Stimulated activated naive B cell treated with anti-CD40 and anti-IgM and Interleukin-4, amounts not matched to agents 10 μg/mL and 1 μg/mL and 100 μg/mL, for 72 hours (primary cell): ENCODE data around the gene CCDC32.
"Not testable (repeated sequence)": the region's sequence is repeated elsewhere in the genome, so short reads cannot be mapped to it uniquely, and the experiment has no call there.

Source experiments
- ATAC-seq, 2 donors: fragments of 150-1000 bp; cut with Tn5 transposase; replicated peaks; 2 replicates each; pipeline ENCODE4 v1.10.0; 2021; ENCODE audit warnings: moderate library complexity in 1 of 2
- DNase-seq: peaks from one replicate; pipeline ENCODE4 v3.0.0; 2021
- H3K27ac Mint-ChIP-seq: one replicate; pipeline ENCODE4 v1.8.0; 2022; ENCODE audit warnings: mild to moderate bottlenecking, mixed read lengths
- H3K27me3 Mint-ChIP-seq, 2 donors: one replicate each; pipeline ENCODE4 v1.8.0; 2022; ENCODE audit warnings: mixed read lengths in 2 of 2
- H3K36me3 Mint-ChIP-seq, 2 donors: one replicate each; pipeline ENCODE4 v1.8.0; 2022; ENCODE audit warnings: mixed read lengths in 2 of 2, mild to moderate bottlenecking in 1 of 2
- H3K4me1 Mint-ChIP-seq, 2 donors: one replicate each; pipeline ENCODE4 v1.8.0; 2022; ENCODE audit warnings: mixed read lengths in 2 of 2, mild to moderate bottlenecking in 1 of 2
- H3K4me3 Mint-ChIP-seq, 2 donors: one replicate each; pipeline ENCODE4 v1.8.0; 2022; ENCODE audit warnings: mild to moderate bottlenecking in 2 of 2, mixed read lengths in 2 of 2, moderate library complexity in 1 of 2
- H3K9me3 Mint-ChIP-seq, 2 donors: one replicate each; pipeline ENCODE4 v1.8.0; 2022; ENCODE audit warnings: mixed read lengths in 2 of 2, mild to moderate bottlenecking in 1 of 2

CCDC32 gene

DNA sequence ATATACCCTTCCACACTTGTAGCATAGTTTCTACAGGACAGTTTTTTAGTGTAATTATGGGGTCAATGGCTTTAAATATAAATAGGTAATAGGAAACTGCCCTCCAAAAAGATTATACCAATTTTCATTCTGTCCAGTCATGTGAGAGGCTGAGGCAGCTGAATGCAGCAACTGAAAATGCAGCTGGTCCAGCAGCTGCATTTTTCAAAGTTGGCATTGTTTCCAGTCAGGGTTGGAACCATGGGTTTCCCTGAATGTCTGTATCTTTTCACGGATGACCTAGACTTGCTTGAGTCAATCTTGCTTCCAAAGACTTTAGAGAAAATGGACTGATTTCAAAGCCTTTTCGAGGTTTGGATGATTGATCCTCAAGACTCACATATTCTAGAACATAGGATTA is 19.3 kb upstream of the CCDC32 start:
- peaks cover 0 to 2% of the 10 kb centered on the region in 2 donors for H3K9me3 Mint-ChIP-seq
- no peak overlapping the region for H3K4me3 Mint-ChIP-seq
- no peaks in the 10 kb centered on the region for H3K36me3 Mint-ChIP-seq
- H3K27ac Mint-ChIP-seq: no peak overlapping the region
- H3K4me1 Mint-ChIP-seq: no peaks in the 10 kb centered on the region
- H3K27me3 Mint-ChIP-seq: no peaks in the 10 kb centered on the region
- ATAC-seq (no peak), DNase-seq (no peak)

- peak overlapping the region; percentile 25 for H3K27ac Mint-ChIP-seq
- H3K4me1 Mint-ChIP-seq: peaks cover 0 to 2% of the 10 kb centered on the region in 2 donors
- H3K27me3 Mint-ChIP-seq: no peaks in the 10 kb centered on the region
- peaks cover 0 to 2% of the 10 kb centered on the region in 2 donors for H3K9me3 Mint-ChIP-seq
- DNase-seq (no peak), ATAC-seq (peak in 1 of 2 donors; percentile 34)
- H3K4me3 Mint-ChIP-seq: no peak overlapping the region
- no peaks in the 10 kb centered on the region for H3K36me3 Mint-ChIP-seq
Observed at GRCh38 chr15:40582726-40583246, 17.9 kb upstream of the CCDC32 start.

- not testable (repeated sequence) for H3K36me3 Mint-ChIP-seq, H3K4me1 Mint-ChIP-seq, H3K27me3 Mint-ChIP-seq, H3K9me3 Mint-ChIP-seq, H3K27ac Mint-ChIP-seq, H3K4me3 Mint-ChIP-seq, DNase-seq, ATAC-seq
Observed at GRCh38 chr15:40581796-40582195, 17.0 kb upstream of the CCDC32 start.

- Mint-ChIP-seq H3K27me3 (no peaks in the 10 kb centered on the region), H3K4me1 (peaks cover 4 to 5% of the 10 kb centered on the region in 2 donors), H3K36me3 (peaks cover 13 to 18% of the 10 kb centered on the region in 2 donors), H3K9me3 (peaks cover 0 to 2% of the 10 kb centered on the region in 2 donors), H3K4me3 (no peak overlapping the region), H3K27ac (no peak overlapping the region)
- DNase-seq (no peak), ATAC-seq (no peak)
Observed at GRCh38 chr15:40578892-40579291, 14.1 kb upstream of the CCDC32 start.

- H3K27ac Mint-ChIP-seq, H3K27me3 Mint-ChIP-seq, ATAC-seq, H3K4me3 Mint-ChIP-seq, H3K9me3 Mint-ChIP-seq, DNase-seq: not testable (repeated sequence)
- Mint-ChIP-seq H3K36me3 (peaks cover 23 to 30% of the 10 kb centered on the region in 2 donors), H3K4me1 (peaks cover 10 to 15% of the 10 kb centered on the region in 2 donors)
Observed at GRCh38 chr15:40576914-40577313, 12.1 kb upstream of the CCDC32 start.

DNA sequence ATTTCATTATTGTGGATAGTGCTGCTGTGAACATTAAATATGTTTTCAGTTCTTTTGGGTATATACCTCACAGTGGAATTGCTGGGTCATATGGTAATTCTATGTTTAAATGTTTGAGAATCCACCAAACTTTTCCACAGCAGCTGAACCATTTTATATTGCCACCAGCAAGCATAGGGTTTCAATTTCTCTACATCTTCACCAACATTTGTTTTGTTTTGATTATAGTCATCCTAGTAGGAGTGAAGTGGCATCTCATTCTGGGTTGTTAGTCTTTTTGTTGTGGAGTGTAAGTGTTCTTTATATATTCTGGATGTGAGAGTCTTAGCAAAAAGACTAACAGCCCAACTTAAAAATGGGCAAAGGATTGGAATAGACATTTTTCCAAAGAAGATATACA is 10.3 kb upstream of the CCDC32 start:
- ATAC-seq (no peak), DNase-seq (no peak)
- peaks cover 13 to 21% of the 10 kb centered on the region in 2 donors for H3K4me1 Mint-ChIP-seq
- H3K36me3 Mint-ChIP-seq: peaks cover 25 to 34% of the 10 kb centered on the region in 2 donors
- peak overlapping the region; percentile 25 for H3K27ac Mint-ChIP-seq
- H3K4me3 Mint-ChIP-seq: no peak overlapping the region
- no peaks in the 10 kb centered on the region for H3K27me3 Mint-ChIP-seq
- no peaks in the 10 kb centered on the region for H3K9me3 Mint-ChIP-seq

DNA sequence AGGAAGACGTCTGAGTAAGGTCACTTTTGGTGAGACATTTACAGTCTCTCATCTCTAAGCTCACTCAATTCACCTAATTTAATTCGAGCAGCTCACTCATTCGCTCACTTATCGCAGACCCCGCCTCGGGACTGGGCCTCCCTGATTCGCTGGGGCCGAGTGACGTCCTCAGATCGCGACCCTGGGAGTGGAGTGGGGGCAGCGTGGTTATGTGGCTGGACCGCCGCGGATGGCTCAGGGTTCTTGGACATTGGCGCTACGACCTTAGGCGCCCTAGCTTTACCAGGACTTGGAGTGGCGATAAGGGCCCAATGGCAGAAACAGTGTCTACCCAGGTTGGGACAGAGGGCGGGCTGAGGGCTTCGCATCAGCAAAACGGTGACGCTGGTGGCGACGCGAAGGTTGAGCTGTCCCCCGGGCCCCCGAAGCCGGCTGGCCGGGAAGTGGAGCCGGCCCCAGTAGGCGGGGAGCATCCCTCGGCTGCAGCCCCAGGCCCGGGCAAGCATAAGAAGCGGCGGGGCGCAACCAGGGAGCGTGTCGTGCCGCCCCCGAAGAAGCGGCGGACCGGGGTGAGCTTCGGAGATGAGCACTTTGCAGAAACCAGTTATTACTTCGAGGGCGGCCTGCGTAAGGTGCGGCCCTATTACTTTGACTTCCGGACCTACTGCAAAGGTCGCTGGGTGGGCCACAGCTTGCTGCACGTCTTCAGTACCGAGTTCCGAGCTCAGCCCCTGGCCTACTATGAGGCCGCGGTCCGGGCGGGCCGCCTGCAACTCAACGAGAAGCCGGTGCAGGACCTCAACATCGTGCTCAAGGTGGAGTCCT is 4.5 kb upstream of the CCDC32 start, which contains the start of gene RPUSD2:
Gene RPUSD2 (plus strand): TSS at position 171 of the 825 bp plus-strand sequence. CDS start 39 bp downstream, at position 210.
- H3K9me3 Mint-ChIP-seq: no peaks in the 10 kb centered on the region
- H3K4me1 Mint-ChIP-seq: peaks cover 23 to 41% of the 10 kb centered on the region in 2 donors
- ATAC-seq (peak; percentile 75 to 76), DNase-seq (peak; percentile 87)
- H3K36me3 Mint-ChIP-seq: peaks cover 12 to 20% of the 10 kb centered on the region in 2 donors
- H3K4me3 Mint-ChIP-seq: peak within 1 kb of the TSS; percentile 95 to 97
- H3K27me3 Mint-ChIP-seq: no peaks in the 10 kb centered on the region
- H3K27ac Mint-ChIP-seq: peak within 1 kb of the TSS; percentile 99

- Mint-ChIP-seq H3K36me3 (peaks cover 2 to 5% of the 10 kb centered on the region in 2 donors), H3K9me3 (no peaks in the 10 kb centered on the region), H3K4me3 (no peak overlapping the region), H3K27ac (peak overlapping the region; percentile 42), H3K27me3 (no peaks in the 10 kb centered on the region), H3K4me1 (peaks cover 24 to 40% of the 10 kb centered on the region in 2 donors)
- ATAC-seq (no peak), DNase-seq (no peak)
Observed at GRCh38 chr15:40567111-40567510, 2.3 kb upstream of the CCDC32 start.

GRCh38 chr15:40565333-40566238 is 744 bp upstream of the CCDC32 start:
- Mint-ChIP-seq H3K4me3 (peak overlapping the region; percentile 84 to 91), H3K9me3 (no peaks in the 10 kb centered on the region), H3K27me3 (no peaks in the 10 kb centered on the region), H3K27ac (peak overlapping the region; percentile 94), H3K4me1 (peaks cover 29 to 53% of the 10 kb centered on the region in 2 donors), H3K36me3 (peaks cover 3 to 15% of the 10 kb centered on the region in 2 donors)
- ATAC-seq (no peak), DNase-seq (no peak)

DNA sequence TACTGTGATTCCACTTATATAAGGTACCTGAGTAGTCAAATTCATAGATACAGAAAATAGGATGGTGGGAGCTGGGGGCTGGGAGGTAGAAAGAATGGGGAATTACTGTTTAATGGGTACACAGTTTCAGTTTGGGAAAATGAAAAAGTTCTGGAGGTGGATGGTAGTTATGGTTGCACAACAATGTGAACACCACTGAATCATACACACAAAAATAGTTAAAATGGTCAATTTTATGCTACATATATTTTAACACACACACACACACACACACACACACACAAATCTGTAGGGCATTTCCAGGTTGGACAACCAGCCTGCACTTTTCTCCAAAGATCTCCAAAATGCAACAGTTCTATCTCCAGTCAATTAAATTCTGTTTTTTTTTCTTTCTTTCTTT is 1.4 kb downstream of the CCDC32 start:
- H3K4me1 Mint-ChIP-seq: peaks cover 41 to 66% of the 10 kb centered on the region in 2 donors
- H3K27ac Mint-ChIP-seq: peak overlapping the region; percentile 20
- H3K36me3 Mint-ChIP-seq: peaks cover 7 to 34% of the 10 kb centered on the region in 2 donors
- H3K9me3 Mint-ChIP-seq: peaks cover 0 to 3% of the 10 kb centered on the region in 2 donors
- H3K4me3 Mint-ChIP-seq: peak overlapping the region; percentile 84 to 91
- no peak for DNase-seq
- no peaks in the 10 kb centered on the region for H3K27me3 Mint-ChIP-seq
- no peak for ATAC-seq

DNA sequence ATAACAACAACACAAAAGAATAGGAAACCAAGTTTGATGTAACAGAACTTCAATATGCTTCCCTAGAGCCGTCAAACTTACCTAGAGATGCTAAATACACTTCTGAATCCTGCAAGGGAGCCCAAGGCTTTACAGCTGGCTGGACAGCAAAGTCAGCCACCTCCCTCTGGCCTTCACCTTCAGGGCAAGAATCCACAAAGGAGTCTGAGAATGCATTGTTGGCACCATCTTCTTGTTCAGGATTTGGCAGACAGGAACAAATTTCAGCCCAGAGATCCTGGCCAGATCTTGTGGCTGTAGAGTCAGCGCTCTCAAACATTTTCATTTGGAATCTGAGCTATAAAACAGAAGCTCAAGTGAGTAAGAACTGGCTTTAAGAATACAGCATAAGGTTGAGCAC is 2.2 kb downstream of the CCDC32 start:
- Mint-ChIP-seq H3K4me3 (no peak overlapping the region), H3K9me3 (peaks cover 0 to 3% of the 10 kb centered on the region in 2 donors), H3K27ac (peak overlapping the region; percentile 9), H3K27me3 (no peaks in the 10 kb centered on the region), H3K4me1 (peaks cover 46 to 73% of the 10 kb centered on the region in 2 donors), H3K36me3 (peaks cover 7 to 40% of the 10 kb centered on the region in 2 donors)
- ATAC-seq: no peak
- no peak for DNase-seq

DNA sequence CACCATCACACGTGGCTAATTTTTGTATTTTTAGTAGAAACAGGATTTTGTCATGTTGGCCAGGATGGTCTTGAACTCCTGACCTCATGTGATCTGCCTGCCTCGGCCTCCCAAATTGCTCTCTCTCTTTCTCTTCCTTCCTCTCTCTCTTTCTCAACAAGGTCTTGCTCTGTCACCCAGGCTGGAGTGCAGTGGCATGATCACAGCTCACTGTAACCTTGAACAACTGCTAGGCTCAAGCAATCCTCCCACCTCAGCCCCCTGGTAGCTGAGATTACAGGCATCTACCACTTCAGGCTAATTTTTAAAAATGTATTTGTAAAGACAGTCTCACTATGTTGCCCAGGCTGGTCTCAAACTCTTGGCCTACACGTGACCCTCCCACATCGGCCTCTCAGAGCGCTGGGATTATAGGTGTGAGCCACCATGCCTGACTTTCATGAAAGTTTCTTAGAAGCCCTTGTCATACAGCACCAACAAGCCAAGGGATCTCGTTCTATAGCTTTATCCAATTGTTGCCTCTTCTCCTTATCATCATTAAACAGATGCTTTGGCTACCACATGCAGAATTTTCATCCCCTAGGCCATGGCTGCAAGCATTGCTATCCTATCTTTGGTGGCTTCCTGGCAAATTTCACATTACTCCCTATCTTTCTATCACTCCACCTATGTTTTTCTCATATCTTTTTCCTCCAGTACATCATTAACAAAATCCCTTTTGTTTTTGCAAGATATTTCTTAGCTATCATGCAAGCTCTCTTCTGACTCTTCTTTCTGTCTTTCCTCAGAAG is 5.7 kb downstream of the CCDC32 start:
- Mint-ChIP-seq H3K4me3 (peak overlapping the region; percentile 65 to 73), H3K4me1 (peaks cover 53 to 89% of the 10 kb centered on the region in 2 donors), H3K27ac (peak overlapping the region; percentile 95), H3K36me3 (peaks cover 20 to 68% of the 10 kb centered on the region in 2 donors), H3K9me3 (peaks cover 0 to 3% of the 10 kb centered on the region in 2 donors), H3K27me3 (no peaks in the 10 kb centered on the region)
- ATAC-seq: no peak
- DNase-seq: no peak

DNA sequence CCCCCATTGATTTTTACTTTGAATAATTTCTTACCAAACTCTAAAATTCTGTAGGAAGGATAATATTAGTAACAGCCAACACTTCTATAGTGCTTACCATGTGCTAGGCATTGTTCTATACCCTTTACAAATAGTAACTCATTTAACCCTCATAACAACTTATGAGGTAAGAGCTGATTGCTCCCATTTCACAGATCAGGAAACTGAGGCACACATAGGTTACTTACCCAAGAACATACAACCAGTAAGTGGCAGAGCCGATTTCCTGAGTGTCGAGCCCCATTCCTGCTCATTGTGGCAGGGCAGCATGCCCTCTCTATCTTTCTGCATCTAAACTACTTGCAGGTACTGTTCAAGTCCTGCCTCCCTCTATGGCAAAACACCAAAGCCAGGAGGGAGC is 9.0 kb downstream of the CCDC32 start:
- H3K27me3 Mint-ChIP-seq: no peaks in the 10 kb centered on the region
- H3K9me3 Mint-ChIP-seq: peaks cover 0 to 3% of the 10 kb centered on the region in 2 donors
- DNase-seq (no peak), ATAC-seq (no peak)
- no peak overlapping the region for H3K4me3 Mint-ChIP-seq
- H3K4me1 Mint-ChIP-seq: peaks cover 62 to 98% of the 10 kb centered on the region in 2 donors
- peaks cover 30 to 81% of the 10 kb centered on the region in 2 donors for H3K36me3 Mint-ChIP-seq
- H3K27ac Mint-ChIP-seq: peak overlapping the region; percentile 80
